Measurements from ENCODE around the gene PDE9A.

PDE9A gene

GRCh38 chr21:42662430-42663199 is 9.2 kb downstream of the PDE9A start:
- Histone ChIP-seq H3K27me3 (ENCODE audit: control insufficient read depth in 1 of 2, insufficient read depth in 2 of 2, low read length in 2 of 2) (no peaks in the 10 kb centered on the region), H3K9ac (ENCODE audit: low read length) (no peak overlapping the region), H3K4me3 (ENCODE audit: low read depth in 1 of 2, low read length in 2 of 2) (no peak overlapping the region), H3K9me3 (ENCODE audit: low read length) (no peaks in the 10 kb centered on the region), H3K27ac (ENCODE audit: low read depth, low read length) (no peak overlapping the region), H3K36me3 (ENCODE audit: insufficient read depth, low read length) (peaks cover 10% of the 10 kb centered on the region), H3K4me1 (ENCODE audit: insufficient read depth, low read length) (peaks cover 71% of the 10 kb centered on the region)

DNA sequence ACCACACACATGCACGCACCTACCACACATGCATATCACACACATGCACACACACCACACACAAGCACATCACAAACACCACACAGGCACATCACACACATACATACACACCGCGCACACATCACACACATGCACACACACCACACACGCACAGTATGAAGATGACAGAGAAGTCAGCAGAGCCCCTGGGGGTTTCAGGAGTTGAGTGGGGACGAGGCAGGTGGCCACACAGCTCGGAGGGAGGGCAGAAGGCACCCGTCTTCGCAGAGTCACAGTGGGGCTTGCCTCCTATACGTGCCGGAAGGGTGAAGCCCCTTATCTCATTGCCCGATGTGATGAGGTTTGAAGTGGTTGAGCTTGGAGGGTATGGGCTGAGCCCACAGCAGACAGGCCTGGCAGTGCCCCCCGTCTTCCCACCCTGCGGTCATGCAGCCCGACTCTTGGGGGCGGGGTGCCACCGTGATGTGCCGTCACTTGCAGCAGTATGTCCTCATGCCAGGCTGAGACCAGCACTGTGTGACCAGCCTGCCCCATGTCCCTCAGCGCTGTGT is 9.9 kb downstream of the PDE9A start:
- H3K9ac ChIP-seq (ENCODE audit: low read length): no peak overlapping the region
- H3K27me3 ChIP-seq (ENCODE audit: control insufficient read depth in 1 of 2, insufficient read depth in 2 of 2, low read length in 2 of 2): no peaks in the 10 kb centered on the region
- H3K4me1 ChIP-seq (ENCODE audit: insufficient read depth, low read length): peaks cover 72% of the 10 kb centered on the region
- no peaks in the 10 kb centered on the region for H3K9me3 ChIP-seq (ENCODE audit: low read length)
- H3K4me3 ChIP-seq (ENCODE audit: low read depth in 1 of 2, low read length in 2 of 2): no peak overlapping the region
- H3K36me3 ChIP-seq (ENCODE audit: insufficient read depth, low read length): peaks cover 10% of the 10 kb centered on the region
- H3K27ac ChIP-seq (ENCODE audit: low read depth, low read length): no peak overlapping the region

DNA sequence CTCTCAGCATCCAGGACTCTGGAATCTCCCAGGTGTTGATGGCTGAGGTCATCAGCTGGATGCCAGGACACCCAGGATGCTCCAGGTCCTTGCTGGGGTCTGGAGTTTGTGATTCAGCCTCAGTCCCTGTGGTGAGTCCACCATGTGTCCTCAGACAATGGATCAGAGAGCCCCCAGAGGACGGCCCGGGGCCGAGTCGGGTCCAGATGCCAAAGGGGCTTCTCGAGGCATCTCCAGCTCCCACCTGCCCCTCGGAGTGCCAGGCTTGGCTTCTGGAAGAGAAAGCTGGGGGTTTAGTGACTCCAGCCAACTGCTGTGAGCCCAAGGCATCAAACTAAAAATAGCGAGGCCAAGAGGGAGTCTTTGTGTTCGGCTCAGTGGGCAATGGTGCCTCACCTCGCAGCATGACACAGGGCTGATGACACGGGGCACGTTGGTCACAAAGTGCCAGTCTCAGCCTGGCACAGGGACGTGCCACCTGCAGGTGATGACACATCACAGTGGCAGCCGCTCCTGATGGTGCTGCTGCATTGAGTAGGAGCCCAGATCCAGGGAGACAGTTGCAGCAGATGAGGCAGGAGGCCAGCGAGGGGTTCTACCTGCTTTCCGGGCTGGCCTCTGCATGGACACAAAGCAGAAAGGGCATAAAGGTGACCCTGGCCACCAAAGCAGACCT is 10.6 kb downstream of the PDE9A start:
- no peak overlapping the region for H3K27ac ChIP-seq (ENCODE audit: low read depth, low read length)
- H3K4me1 ChIP-seq (ENCODE audit: insufficient read depth, low read length): peaks cover 72% of the 10 kb centered on the region
- no peak overlapping the region for H3K4me3 ChIP-seq (ENCODE audit: low read depth in 1 of 2, low read length in 2 of 2)
- no peaks in the 10 kb centered on the region for H3K27me3 ChIP-seq (ENCODE audit: control insufficient read depth in 1 of 2, insufficient read depth in 2 of 2, low read length in 2 of 2)
- H3K9me3 ChIP-seq (ENCODE audit: low read length): no peaks in the 10 kb centered on the region
- peaks cover 10% of the 10 kb centered on the region for H3K36me3 ChIP-seq (ENCODE audit: insufficient read depth, low read length)
- no peak overlapping the region for H3K9ac ChIP-seq (ENCODE audit: low read length)

DNA sequence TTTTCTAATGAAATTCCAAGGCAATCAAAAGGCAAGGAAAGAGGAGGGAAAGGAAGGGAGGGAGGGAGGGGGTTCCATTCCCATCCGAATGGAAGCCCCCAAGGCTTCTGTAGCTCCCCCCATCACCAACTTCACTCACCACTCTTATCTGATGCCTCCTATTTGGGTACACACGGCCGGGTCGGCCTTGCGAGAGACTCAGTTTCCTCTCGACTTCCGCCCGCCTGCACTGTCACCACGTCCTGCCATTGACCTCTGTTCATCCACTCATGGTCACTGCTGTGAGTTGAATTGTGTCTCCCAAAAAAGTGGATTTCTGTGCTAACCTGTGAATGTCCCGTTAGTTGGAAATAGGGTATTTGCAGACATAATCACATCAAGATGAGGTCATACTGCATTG is 11.2 kb downstream of the PDE9A start:
- Histone ChIP-seq H3K27me3 (ENCODE audit: control insufficient read depth in 1 of 2, insufficient read depth in 2 of 2, low read length in 2 of 2) (no peaks in the 10 kb centered on the region), H3K4me3 (ENCODE audit: low read depth in 1 of 2, low read length in 2 of 2) (no peak overlapping the region), H3K9ac (ENCODE audit: low read length) (no peak overlapping the region), H3K4me1 (ENCODE audit: insufficient read depth, low read length) (peaks cover 72% of the 10 kb centered on the region), H3K9me3 (ENCODE audit: low read length) (no peaks in the 10 kb centered on the region), H3K36me3 (ENCODE audit: insufficient read depth, low read length) (peaks cover 10% of the 10 kb centered on the region), H3K27ac (ENCODE audit: low read depth, low read length) (peak overlapping the region; percentile 73)

- H3K27ac ChIP-seq (ENCODE audit: low read depth, low read length): peak overlapping the region; percentile 73
- H3K9me3 ChIP-seq (ENCODE audit: low read length): no peaks in the 10 kb centered on the region
- H3K4me3 ChIP-seq (ENCODE audit: low read depth in 1 of 2, low read length in 2 of 2): no peak overlapping the region
- peaks cover 70% of the 10 kb centered on the region for H3K4me1 ChIP-seq (ENCODE audit: insufficient read depth, low read length)
- peak overlapping the region; percentile 30 for H3K9ac ChIP-seq (ENCODE audit: low read length)
- no peaks in the 10 kb centered on the region for H3K27me3 ChIP-seq (ENCODE audit: control insufficient read depth in 1 of 2, insufficient read depth in 2 of 2, low read length in 2 of 2)
- peaks cover 14% of the 10 kb centered on the region for H3K36me3 ChIP-seq (ENCODE audit: insufficient read depth, low read length)
Observed at GRCh38 chr21:42665026-42665425, 11.6 kb downstream of the PDE9A start.

DNA sequence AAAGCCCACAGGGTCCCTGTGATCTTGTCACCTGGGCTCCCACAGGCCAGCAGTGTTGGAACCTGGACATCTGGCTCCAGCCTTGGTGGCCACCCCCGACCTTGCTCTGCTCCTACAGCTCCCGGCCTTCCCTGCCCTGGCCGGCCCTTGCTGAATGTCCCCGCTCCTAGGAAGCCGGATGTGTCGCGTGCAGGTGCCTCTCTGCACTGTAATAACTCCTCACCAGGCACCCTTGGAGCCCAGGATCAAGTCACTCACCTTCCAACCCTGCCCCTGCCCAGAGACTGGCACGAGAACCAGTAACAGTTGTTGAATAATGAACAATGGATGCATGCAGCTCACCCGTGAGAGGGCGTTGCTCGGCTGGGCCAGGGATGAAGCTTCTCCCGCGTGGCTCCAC is 12.1 kb downstream of the PDE9A start:
- peak overlapping the region; percentile 73 for H3K27ac ChIP-seq (ENCODE audit: low read depth, low read length)

GRCh38 chr21:42666023-42666747 is 12.8 kb downstream of the PDE9A start:
- Histone ChIP-seq H3K36me3 (ENCODE audit: insufficient read depth, low read length) (peaks cover 21% of the 10 kb centered on the region), H3K9ac (ENCODE audit: low read length) (no peak overlapping the region)

More for the DNA sequence above, 12.1 kb downstream of the PDE9A start:
- peak overlapping the region; percentile 30 for H3K9ac ChIP-seq (ENCODE audit: low read length)
- H3K4me1 ChIP-seq (ENCODE audit: insufficient read depth, low read length): peaks cover 68% of the 10 kb centered on the region
- H3K36me3 ChIP-seq (ENCODE audit: insufficient read depth, low read length): peaks cover 19% of the 10 kb centered on the region
- no peaks in the 10 kb centered on the region for H3K27me3 ChIP-seq (ENCODE audit: control insufficient read depth in 1 of 2, insufficient read depth in 2 of 2, low read length in 2 of 2)
- no peak overlapping the region for H3K4me3 ChIP-seq (ENCODE audit: low read depth in 1 of 2, low read length in 2 of 2)
- no peaks in the 10 kb centered on the region for H3K9me3 ChIP-seq (ENCODE audit: low read length)

GRCh38 chr21:42666925-42667324 is 13.5 kb downstream of the PDE9A start:
- H3K27ac ChIP-seq (ENCODE audit: low read depth, low read length): peak overlapping the region; percentile 74
- H3K4me1 ChIP-seq (ENCODE audit: insufficient read depth, low read length): peaks cover 81% of the 10 kb centered on the region
- peak overlapping the region in 1 of 2 donors; percentile 7 for H3K4me3 ChIP-seq (ENCODE audit: low read depth in 1 of 2, low read length in 2 of 2)
- no peaks in the 10 kb centered on the region for H3K9me3 ChIP-seq (ENCODE audit: low read length)
- H3K27me3 ChIP-seq (ENCODE audit: control insufficient read depth in 1 of 2, insufficient read depth in 2 of 2, low read length in 2 of 2): no peaks in the 10 kb centered on the region
- H3K9ac ChIP-seq (ENCODE audit: low read length): no peak overlapping the region
- peaks cover 21% of the 10 kb centered on the region for H3K36me3 ChIP-seq (ENCODE audit: insufficient read depth, low read length)

More at GRCh38 chr21:42666023-42666747, 12.8 kb downstream of the PDE9A start:
- peaks cover 73% of the 10 kb centered on the region for H3K4me1 ChIP-seq (ENCODE audit: insufficient read depth, low read length)
- no peak overlapping the region for H3K4me3 ChIP-seq (ENCODE audit: low read depth in 1 of 2, low read length in 2 of 2)
- no peaks in the 10 kb centered on the region for H3K9me3 ChIP-seq (ENCODE audit: low read length)
- H3K27me3 ChIP-seq (ENCODE audit: control insufficient read depth in 1 of 2, insufficient read depth in 2 of 2, low read length in 2 of 2): no peaks in the 10 kb centered on the region
- H3K27ac ChIP-seq (ENCODE audit: low read depth, low read length): peak overlapping the region; percentile 83

DNA sequence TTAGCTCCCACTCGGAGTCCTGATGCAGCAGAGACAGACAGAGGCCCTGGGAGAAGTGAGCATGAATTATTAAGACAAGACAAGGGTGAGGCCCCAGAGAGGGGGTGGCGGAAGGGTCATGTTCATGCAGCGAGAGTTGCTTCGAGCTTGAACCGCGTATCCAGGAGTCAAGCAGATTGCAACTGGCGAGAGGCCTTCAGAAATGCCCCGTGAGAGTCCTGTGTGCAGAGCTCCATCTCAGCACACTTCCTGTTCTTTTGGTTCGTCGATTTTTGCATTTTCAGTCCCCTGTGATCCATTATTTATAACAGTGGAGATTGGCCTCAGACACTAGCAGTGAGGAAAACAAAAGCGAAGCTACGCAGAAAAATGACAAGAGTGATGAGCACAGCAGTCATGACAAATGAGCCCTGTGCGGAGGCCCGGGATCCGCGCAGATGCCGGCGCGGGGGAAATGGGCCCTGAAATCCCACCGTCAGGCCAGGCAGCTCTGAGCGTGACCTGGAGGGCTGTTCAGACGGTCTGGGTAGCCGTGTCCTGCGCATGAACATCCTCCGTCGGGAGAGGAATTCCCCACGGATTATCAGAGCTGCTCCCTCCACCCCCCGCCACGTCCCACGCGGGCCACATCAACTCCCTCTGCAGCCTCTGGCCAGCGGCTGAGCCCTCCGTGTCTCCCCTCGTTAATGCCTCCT is 15.0 kb downstream of the PDE9A start:
- Histone ChIP-seq H3K9me3 (ENCODE audit: low read length) (no peaks in the 10 kb centered on the region), H3K27ac (ENCODE audit: low read depth, low read length) (peak overlapping the region; percentile 74), H3K4me1 (ENCODE audit: insufficient read depth, low read length) (peaks cover 91% of the 10 kb centered on the region), H3K36me3 (ENCODE audit: insufficient read depth, low read length) (peaks cover 11% of the 10 kb centered on the region), H3K27me3 (ENCODE audit: control insufficient read depth in 1 of 2, insufficient read depth in 2 of 2, low read length in 2 of 2) (no peaks in the 10 kb centered on the region), H3K4me3 (ENCODE audit: low read depth in 1 of 2, low read length in 2 of 2) (peak overlapping the region; percentile 3 to 15), H3K9ac (ENCODE audit: low read length) (no peak overlapping the region)

DNA sequence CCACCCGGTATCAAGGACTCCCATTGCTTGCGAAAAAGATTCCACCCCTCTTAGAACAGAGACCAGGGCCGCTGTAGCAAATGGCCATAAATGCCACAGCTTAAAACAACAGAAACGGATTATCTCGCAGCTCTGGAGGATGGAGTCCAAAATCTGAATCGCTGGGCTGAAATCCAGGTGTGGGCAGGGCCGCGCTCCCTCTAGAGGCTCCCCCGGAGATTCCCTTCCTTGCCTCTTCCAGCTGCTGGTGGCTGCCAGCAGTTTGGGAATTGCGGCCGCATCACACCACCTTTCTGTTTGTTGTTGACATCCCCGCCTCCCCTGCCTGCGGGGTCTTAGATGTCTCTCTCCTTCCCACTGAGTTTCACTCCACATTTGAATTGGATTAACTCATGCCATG is 15.6 kb downstream of the PDE9A start:
- Histone ChIP-seq H3K27ac (ENCODE audit: low read depth, low read length) (peak overlapping the region; percentile 74), H3K36me3 (ENCODE audit: insufficient read depth, low read length) (peaks cover 11% of the 10 kb centered on the region), H3K9me3 (ENCODE audit: low read length) (no peaks in the 10 kb centered on the region), H3K27me3 (ENCODE audit: control insufficient read depth in 1 of 2, insufficient read depth in 2 of 2, low read length in 2 of 2) (no peaks in the 10 kb centered on the region), H3K4me3 (ENCODE audit: low read depth in 1 of 2, low read length in 2 of 2) (peak overlapping the region; percentile 3 to 15), H3K4me1 (ENCODE audit: insufficient read depth, low read length) (peaks cover 91% of the 10 kb centered on the region), H3K9ac (ENCODE audit: low read length) (no peak overlapping the region)
